Measurements from ENCODE around the gene ERC2.

The ERC2 gene

DNA sequence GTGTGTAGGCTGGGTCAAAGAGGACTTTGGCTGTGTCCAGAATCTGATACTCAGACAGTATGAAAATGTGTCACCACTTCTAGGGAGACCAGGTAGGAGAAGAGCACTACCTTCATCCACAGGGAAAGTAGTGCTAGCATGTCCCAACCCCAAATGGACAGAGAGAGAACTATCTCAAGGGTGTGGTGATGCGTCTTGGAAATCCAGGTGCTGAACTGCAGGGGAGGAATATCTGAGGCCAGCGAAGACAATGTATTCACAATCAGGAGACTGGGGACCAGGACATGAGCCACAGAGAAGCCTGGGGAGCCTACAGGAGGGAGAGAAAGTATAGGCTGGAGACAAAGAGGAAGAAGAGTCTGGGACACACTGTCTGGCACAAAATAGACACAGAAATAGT lies 829.1 kb downstream of the ERC2 start:
- Mint-ChIP-seq H3K4me1 (no peaks in the 10 kb centered on the region), H3K27ac (no peak overlapping the region), H3K4me3 (no peak overlapping the region), H3K36me3 (no peaks in the 10 kb centered on the region), H3K9me3 (peaks cover 9% of the 10 kb centered on the region)
- DNase-seq (ENCODE audit: low spot score in 2 of 2) (no peak), ATAC-seq (no peak)

- H3K4me1 Mint-ChIP-seq = no peaks in the 10 kb centered on the region
- ATAC-seq (no peak), DNase-seq (ENCODE audit: low spot score in 2 of 2) (no peak)
- H3K9me3 Mint-ChIP-seq = peaks cover 9% of the 10 kb centered on the region
- no peak overlapping the region for H3K4me3 Mint-ChIP-seq
- H3K27ac Mint-ChIP-seq = no peak overlapping the region
- no peaks in the 10 kb centered on the region for H3K36me3 Mint-ChIP-seq
Measured at GRCh38 chr3:55637906-55638638, 830.2 kb downstream of the ERC2 start.

- no peak for DNase-seq (ENCODE audit: low spot score in 2 of 2)
- no peak for ATAC-seq
- peaks cover 11% of the 10 kb centered on the region for H3K9me3 Mint-ChIP-seq
- no peak overlapping the region for H3K4me3 Mint-ChIP-seq
- H3K27ac Mint-ChIP-seq = no peak overlapping the region
- no peaks in the 10 kb centered on the region for H3K36me3 Mint-ChIP-seq
- H3K4me1 Mint-ChIP-seq = no peaks in the 10 kb centered on the region
Measured at GRCh38 chr3:55636300-55637195, 831.7 kb downstream of the ERC2 start.

DNA sequence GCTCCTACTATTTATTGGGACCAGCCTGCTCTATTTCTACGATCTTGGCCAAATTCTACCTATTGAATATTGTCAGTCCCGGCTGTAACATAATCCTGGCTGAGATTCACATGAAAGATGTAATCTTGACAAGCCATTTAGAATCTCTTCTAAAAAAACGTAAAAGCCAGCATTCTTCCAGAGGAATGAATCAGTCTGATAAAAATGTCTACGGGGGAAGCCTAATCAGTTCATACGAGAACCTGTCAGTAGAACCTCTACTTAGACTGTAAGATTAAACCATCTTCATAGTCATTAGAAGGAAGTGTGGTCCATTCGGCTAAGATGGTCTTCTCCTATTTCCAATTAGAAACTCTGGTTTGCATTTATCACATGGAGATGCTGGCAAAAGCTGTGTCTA lies 833.9 kb downstream of the ERC2 start:
- Mint-ChIP-seq H3K27ac (no peak overlapping the region), H3K4me1 (no peaks in the 10 kb centered on the region), H3K9me3 (peaks cover 11% of the 10 kb centered on the region), H3K4me3 (no peak overlapping the region), H3K36me3 (no peaks in the 10 kb centered on the region)
- DNase-seq (ENCODE audit: low spot score in 2 of 2) (no peak), ATAC-seq (no peak)

DNA sequence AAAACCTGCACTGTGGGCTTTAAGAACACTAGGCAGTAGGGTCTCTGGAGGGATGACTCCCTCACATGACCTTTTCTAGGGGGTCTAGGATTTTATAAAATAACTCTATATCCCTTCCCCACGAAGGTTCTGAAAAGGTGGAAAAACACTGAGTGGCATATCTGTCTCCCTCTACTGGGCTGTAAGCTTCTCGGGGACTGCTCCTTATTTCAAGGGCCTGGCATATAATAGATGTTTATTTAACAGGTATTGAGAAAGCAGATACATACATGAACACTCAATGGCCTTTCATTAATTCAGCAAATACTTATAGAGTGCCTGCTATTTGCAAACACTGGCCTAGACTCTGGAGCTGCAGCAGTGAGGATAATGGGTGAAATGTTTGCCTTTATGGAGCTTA lies 834.9 kb downstream of the ERC2 start:
- H3K27ac Mint-ChIP-seq = no peak overlapping the region
- H3K4me3 Mint-ChIP-seq = no peak overlapping the region
- DNase-seq (ENCODE audit: low spot score in 2 of 2) (no peak), ATAC-seq (no peak)
- no peaks in the 10 kb centered on the region for H3K36me3 Mint-ChIP-seq
- H3K9me3 Mint-ChIP-seq = peaks cover 5% of the 10 kb centered on the region
- no peaks in the 10 kb centered on the region for H3K4me1 Mint-ChIP-seq

- H3K36me3 Mint-ChIP-seq = no peaks in the 10 kb centered on the region
- H3K27ac Mint-ChIP-seq = no peak overlapping the region
- no peak overlapping the region for H3K4me3 Mint-ChIP-seq
- ATAC-seq = no peak
- H3K4me1 Mint-ChIP-seq = no peaks in the 10 kb centered on the region
- DNase-seq (ENCODE audit: low spot score in 2 of 2) = no peak
- peaks cover 5% of the 10 kb centered on the region for H3K9me3 Mint-ChIP-seq
Measured at GRCh38 chr3:55631766-55632331, 836.4 kb downstream of the ERC2 start.

DNA sequence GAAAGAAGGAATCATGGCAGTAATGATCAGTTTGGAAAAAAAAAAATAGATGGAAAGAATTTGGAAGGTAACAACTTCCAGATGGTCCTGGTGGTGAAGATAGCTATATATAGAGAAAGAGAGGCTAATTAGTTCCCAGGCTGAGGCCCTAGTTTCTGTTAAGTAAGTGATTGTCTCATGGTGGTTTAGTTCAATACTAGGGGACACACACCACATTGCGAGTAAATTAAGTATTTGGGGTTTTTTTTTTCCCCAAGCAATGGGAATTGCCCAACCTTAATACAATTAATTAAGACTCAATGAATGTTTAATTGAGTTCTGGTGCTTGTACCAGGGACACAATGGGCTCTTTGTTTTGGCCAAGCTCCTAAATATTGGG lies 837.4 kb downstream of the ERC2 start:
- no peaks in the 10 kb centered on the region for H3K36me3 Mint-ChIP-seq
- ATAC-seq = no peak
- H3K4me3 Mint-ChIP-seq = no peak overlapping the region
- peaks cover 5% of the 10 kb centered on the region for H3K9me3 Mint-ChIP-seq
- H3K27ac Mint-ChIP-seq = no peak overlapping the region
- no peaks in the 10 kb centered on the region for H3K4me1 Mint-ChIP-seq
- no peak for DNase-seq (ENCODE audit: low spot score in 2 of 2)

- no peaks in the 10 kb centered on the region for H3K36me3 Mint-ChIP-seq
- ATAC-seq = no peak
- H3K27ac Mint-ChIP-seq = no peak overlapping the region
- peaks cover 5% of the 10 kb centered on the region for H3K9me3 Mint-ChIP-seq
- DNase-seq (ENCODE audit: low spot score in 2 of 2) = no peak
- H3K4me3 Mint-ChIP-seq = no peak overlapping the region
- no peaks in the 10 kb centered on the region for H3K4me1 Mint-ChIP-seq
Measured at GRCh38 chr3:55630280-55630920, 837.9 kb downstream of the ERC2 start.

- DNase-seq (ENCODE audit: low spot score in 2 of 2) (no peak), ATAC-seq (no peak)
- Mint-ChIP-seq H3K4me1 (no peaks in the 10 kb centered on the region), H3K4me3 (no peak overlapping the region), H3K36me3 (no peaks in the 10 kb centered on the region), H3K9me3 (peaks cover 5% of the 10 kb centered on the region), H3K27ac (no peak overlapping the region)
Measured at GRCh38 chr3:55629432-55629831, 838.8 kb downstream of the ERC2 start.

DNA sequence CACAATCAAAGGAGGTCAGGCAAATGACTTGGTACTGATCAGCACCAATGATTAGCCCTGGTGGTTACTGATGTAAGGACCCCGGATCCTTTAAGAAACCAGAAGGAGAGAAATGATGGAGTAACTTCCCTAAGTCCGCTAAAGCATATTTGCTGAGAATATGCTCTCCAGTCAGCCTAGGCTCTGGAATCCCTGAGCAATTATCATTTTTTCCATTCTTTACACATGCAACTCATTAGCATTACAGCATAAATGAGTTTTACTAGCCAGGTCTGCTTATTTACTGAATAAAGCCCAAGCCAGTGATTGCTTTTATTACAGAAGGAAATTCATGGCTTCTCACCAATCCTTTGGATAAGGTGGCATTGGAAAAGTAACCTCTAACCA lies 842.0 kb downstream of the ERC2 start:
- no peak for ATAC-seq
- H3K9me3 Mint-ChIP-seq = peaks cover 9% of the 10 kb centered on the region
- H3K4me1 Mint-ChIP-seq = no peaks in the 10 kb centered on the region
- no peak overlapping the region for H3K4me3 Mint-ChIP-seq
- no peak for DNase-seq (ENCODE audit: low spot score in 2 of 2)
- no peaks in the 10 kb centered on the region for H3K36me3 Mint-ChIP-seq
- no peak overlapping the region for H3K27ac Mint-ChIP-seq

DNA sequence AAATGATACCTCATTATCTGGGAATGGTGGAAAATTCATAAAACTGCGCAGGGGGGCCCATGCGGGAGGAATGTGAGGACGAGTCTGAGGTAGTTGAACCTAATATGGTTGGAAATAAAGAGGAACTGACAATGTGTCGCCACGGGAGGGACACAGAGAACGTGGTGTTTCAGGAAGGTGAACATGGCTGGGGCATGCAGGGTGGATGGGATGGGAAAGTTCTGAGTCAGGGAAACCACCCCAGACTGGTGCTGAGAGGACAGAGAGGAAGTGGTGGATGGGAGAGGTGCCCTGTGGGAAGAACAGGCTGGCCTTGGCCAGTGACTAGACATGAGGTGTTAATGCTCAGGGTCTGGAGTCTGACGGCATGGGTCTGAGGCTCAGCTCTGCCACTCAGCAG lies 844.0 kb downstream of the ERC2 start:
- DNase-seq (ENCODE audit: low spot score in 2 of 2) (no peak), ATAC-seq (no peak)
- no peaks in the 10 kb centered on the region for H3K4me1 Mint-ChIP-seq
- no peaks in the 10 kb centered on the region for H3K36me3 Mint-ChIP-seq
- no peak overlapping the region for H3K27ac Mint-ChIP-seq
- no peak overlapping the region for H3K4me3 Mint-ChIP-seq
- H3K9me3 Mint-ChIP-seq = peaks cover 6% of the 10 kb centered on the region

- Mint-ChIP-seq H3K4me3 (no peak overlapping the region), H3K27ac (no peak overlapping the region), H3K4me1 (no peaks in the 10 kb centered on the region), H3K36me3 (no peaks in the 10 kb centered on the region), H3K9me3 (peaks cover 6% of the 10 kb centered on the region)
- no peak for ATAC-seq
- DNase-seq (ENCODE audit: low spot score in 2 of 2) = no peak
Measured at GRCh38 chr3:55623786-55624185, 844.5 kb downstream of the ERC2 start.

DNA sequence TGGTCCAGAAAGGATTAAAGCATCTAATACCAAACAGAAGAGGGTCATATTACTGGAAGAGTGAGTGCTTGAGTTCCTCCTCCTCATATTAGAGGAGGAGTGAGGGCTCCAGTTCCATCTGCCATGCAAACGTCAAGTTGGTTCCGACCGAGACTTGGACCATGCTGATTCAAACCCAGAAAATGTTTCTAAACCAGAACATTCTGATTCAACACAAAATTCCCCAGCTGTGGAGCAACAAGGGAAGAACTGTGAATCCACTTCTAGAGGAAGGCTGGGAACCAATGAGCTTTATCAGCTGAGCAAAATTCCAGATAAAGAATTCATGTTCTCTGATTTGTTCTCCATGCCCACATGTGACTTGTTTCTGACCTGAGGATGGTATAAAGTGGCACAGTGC lies 845.5 kb downstream of the ERC2 start:
- Mint-ChIP-seq H3K4me1 (no peaks in the 10 kb centered on the region), H3K36me3 (no peaks in the 10 kb centered on the region), H3K27ac (no peak overlapping the region), H3K4me3 (no peak overlapping the region), H3K9me3 (peaks cover 6% of the 10 kb centered on the region)
- ATAC-seq (no peak), DNase-seq (ENCODE audit: low spot score in 2 of 2) (no peak)

- H3K9me3 Mint-ChIP-seq = peaks cover 6% of the 10 kb centered on the region
- no peaks in the 10 kb centered on the region for H3K36me3 Mint-ChIP-seq
- H3K4me1 Mint-ChIP-seq = no peaks in the 10 kb centered on the region
- H3K4me3 Mint-ChIP-seq = no peak overlapping the region
- no peak for ATAC-seq
- no peak for DNase-seq (ENCODE audit: low spot score in 2 of 2)
- H3K27ac Mint-ChIP-seq = no peak overlapping the region
Measured at GRCh38 chr3:55622116-55622515, 846.2 kb downstream of the ERC2 start.

- no peak overlapping the region for H3K27ac Mint-ChIP-seq
- H3K36me3 Mint-ChIP-seq = no peaks in the 10 kb centered on the region
- no peak overlapping the region for H3K4me3 Mint-ChIP-seq
- H3K9me3 Mint-ChIP-seq = peaks cover 6% of the 10 kb centered on the region
- ATAC-seq (no peak), DNase-seq (ENCODE audit: low spot score in 2 of 2) (no peak)
- no peaks in the 10 kb centered on the region for H3K4me1 Mint-ChIP-seq
Measured at GRCh38 chr3:55621648-55622047, 846.6 kb downstream of the ERC2 start.

Measured in stimulated activated effector memory CD8-positive, alpha-beta T cell treated with anti-CD3 and anti-CD28 coated beads, Interleukin-12 subunit alpha, Interleukin-12 subunit beta, amount 100 ng/mL, for 72 hours (primary cell).